ENCODE measurements around the gene CAMK1G.

The CAMK1G gene

GRCh38 chr1:209564849-209565248 is 18.7 kb upstream of the CAMK1G start:
- in situ Hi-C loops (cut with HindIII; ENCODE audit: low sequenced_read_pairs) = no loop called here

- in situ Hi-C loops (cut with HindIII; ENCODE audit: low sequenced_read_pairs) = no loop called here
Observed at GRCh38 chr1:209565759-209566678, 17.5 kb upstream of the CAMK1G start.

GRCh38 chr1:209567698-209568175 is 15.8 kb upstream of the CAMK1G start:
- in situ Hi-C loops (cut with HindIII; ENCODE audit: low sequenced_read_pairs) = no loop called here

GRCh38 chr1:209569455-209570207 is 13.9 kb upstream of the CAMK1G start:
- in situ Hi-C loops (cut with HindIII; ENCODE audit: low sequenced_read_pairs) = no loop called here

- in situ Hi-C loops (cut with HindIII; ENCODE audit: low sequenced_read_pairs) = no loop called here
Observed at GRCh38 chr1:209570743-209571142, 12.8 kb upstream of the CAMK1G start.

- in situ Hi-C loops (cut with HindIII; ENCODE audit: low sequenced_read_pairs) = no loop called here
Observed at GRCh38 chr1:209576392-209577197, 6.9 kb upstream of the CAMK1G start.

GRCh38 chr1:209577346-209577745 is 6.2 kb upstream of the CAMK1G start:
- in situ Hi-C loops (cut with HindIII; ENCODE audit: low sequenced_read_pairs) = no loop called here

GRCh38 chr1:209580577-209580976 is 2.9 kb upstream of the CAMK1G start:
- in situ Hi-C loops (cut with HindIII; ENCODE audit: low sequenced_read_pairs) = no loop called here

- in situ Hi-C loops (cut with HindIII; ENCODE audit: low sequenced_read_pairs) = no loop called here
Observed at GRCh38 chr1:209584231-209584672, 738 bp downstream of the CAMK1G start.

- in situ Hi-C loops (cut with HindIII; ENCODE audit: low sequenced_read_pairs) = no loop called here
Observed at GRCh38 chr1:209585197-209585596, 1.7 kb downstream of the CAMK1G start.

- in situ Hi-C loops (cut with HindIII; ENCODE audit: low sequenced_read_pairs) = no loop called here
Observed at GRCh38 chr1:209585672-209586071, 2.2 kb downstream of the CAMK1G start.

- in situ Hi-C loops (cut with HindIII; ENCODE audit: low sequenced_read_pairs) = no loop called here
Observed at GRCh38 chr1:209586221-209586740, 2.8 kb downstream of the CAMK1G start.

GRCh38 chr1:209587789-209588188 is 4.3 kb downstream of the CAMK1G start:
- in situ Hi-C loops (cut with HindIII; ENCODE audit: low sequenced_read_pairs) = no loop called here

- in situ Hi-C loops (cut with HindIII; ENCODE audit: low sequenced_read_pairs) = no loop called here
Observed at GRCh38 chr1:209589440-209589839, 5.9 kb downstream of the CAMK1G start.

- in situ Hi-C loops (cut with HindIII; ENCODE audit: low sequenced_read_pairs) = no loop called here
Observed at GRCh38 chr1:209589863-209590262, 6.3 kb downstream of the CAMK1G start.

GRCh38 chr1:209590405-209590804 is 6.9 kb downstream of the CAMK1G start:
- in situ Hi-C loops (cut with HindIII; ENCODE audit: low sequenced_read_pairs) = no loop called here

- in situ Hi-C loops (cut with HindIII; ENCODE audit: low sequenced_read_pairs) = no loop called here
Observed at GRCh38 chr1:209593747-209594146, 10.2 kb downstream of the CAMK1G start.

GRCh38 chr1:209594440-209594839 is 10.9 kb downstream of the CAMK1G start:
- in situ Hi-C loops (cut with HindIII; ENCODE audit: low sequenced_read_pairs) = no loop called here

- in situ Hi-C loops (cut with HindIII; ENCODE audit: low sequenced_read_pairs) = no loop called here
Observed at GRCh38 chr1:209595028-209595427, 11.5 kb downstream of the CAMK1G start.

GRCh38 chr1:209595599-209596285 is 12.2 kb downstream of the CAMK1G start:
- in situ Hi-C loops (cut with HindIII; ENCODE audit: low sequenced_read_pairs) = no loop called here
